Measurements from ENCODE around the gene CHPF2.

Gene CHPF2

DNA sequence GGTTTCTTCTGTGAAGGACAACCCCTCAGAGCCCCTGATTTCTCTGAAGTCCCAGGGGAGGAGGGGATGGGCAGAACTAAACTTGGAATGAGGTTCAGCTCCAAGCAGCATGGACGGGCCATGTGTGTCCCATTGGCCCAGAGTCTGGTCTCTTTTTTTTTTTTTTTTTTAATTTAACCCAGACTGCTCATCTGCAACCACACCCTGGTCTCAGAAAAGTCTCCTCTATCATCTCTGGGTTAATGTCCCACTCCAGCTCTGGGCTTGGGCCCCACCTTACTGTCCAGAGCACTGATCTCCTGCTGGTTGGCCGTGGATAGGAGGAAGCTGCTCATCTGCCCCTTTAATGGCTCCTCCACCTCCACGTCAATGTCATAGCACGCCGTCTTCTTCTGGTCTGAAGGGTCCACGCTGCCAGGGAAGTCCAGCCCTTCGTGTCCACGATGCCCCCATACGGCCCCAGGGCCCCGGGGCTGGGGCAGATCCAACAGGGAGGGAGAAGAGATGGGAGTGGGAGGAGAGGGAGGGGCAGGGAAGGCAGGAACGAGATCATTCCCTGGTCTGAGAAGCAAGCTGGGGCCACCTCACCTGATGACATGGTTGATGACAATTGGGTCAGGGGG lies 7.7 kb downstream of the CHPF2 start:
- peaks cover 58% of the 10 kb centered on the region for H3K36me3 ChIP-seq

DNA sequence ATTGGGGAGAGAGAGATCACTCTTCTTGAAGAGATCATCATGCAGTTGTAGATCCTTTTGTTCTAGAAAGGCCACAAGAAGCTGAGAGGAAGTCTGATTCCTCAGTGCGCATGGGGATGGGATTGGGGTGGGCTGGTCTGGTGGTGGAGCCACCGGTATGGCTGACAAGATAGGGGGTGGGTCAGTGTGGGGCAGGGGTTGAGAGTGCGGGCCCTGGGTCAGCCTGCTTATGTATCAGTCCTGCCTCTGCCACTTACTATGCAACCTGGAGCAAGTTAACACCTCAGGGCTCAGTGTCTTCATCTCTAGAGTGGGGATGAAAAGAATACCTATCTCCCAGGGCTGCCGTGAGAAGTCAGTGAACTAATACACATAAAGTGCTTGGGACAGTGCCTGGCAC lies 8.3 kb downstream of the CHPF2 start:
- Histone ChIP-seq H3K4me3 (ENCODE audit: low read depth in 1 of 2, low read length in 1 of 2) (no peak overlapping the region), H3K27me3 (peaks cover 34% of the 10 kb centered on the region), H3K36me3 (peaks cover 52% of the 10 kb centered on the region), H3K4me1 (ENCODE audit: control insufficient read depth in 1 of 2, insufficient read depth in 1 of 2, low read depth in 1 of 2, low read length in 1 of 2) (peaks cover 28 to 29% of the 10 kb centered on the region in 2 experiments), H3K9me3 (no peaks in the 10 kb centered on the region), H3K27ac (no peak overlapping the region)
- no peak for TF ChIP-seq CTCF (IDR thresholded peaks at IDR 0.05)

More for the DNA sequence above, 7.7 kb downstream of the CHPF2 start:
- no peaks in the 10 kb centered on the region for H3K9me3 ChIP-seq
- peaks cover 28% of the 10 kb centered on the region for H3K27me3 ChIP-seq
- TF ChIP-seq CTCF (IDR thresholded peaks at IDR 0.05), result no peak
- H3K4me3 ChIP-seq (ENCODE audit: low read depth in 1 of 2, low read length in 1 of 2), result no peak overlapping the region
- peaks cover 23 to 24% of the 10 kb centered on the region in 2 experiments for H3K4me1 ChIP-seq (ENCODE audit: control insufficient read depth in 1 of 2, insufficient read depth in 1 of 2, low read depth in 1 of 2, low read length in 1 of 2)
- no peak overlapping the region for H3K27ac ChIP-seq

- Histone ChIP-seq H3K36me3 (peaks cover 46% of the 10 kb centered on the region), H3K4me1 (ENCODE audit: control insufficient read depth in 1 of 2, insufficient read depth in 1 of 2, low read depth in 1 of 2, low read length in 1 of 2) (peaks cover 28 to 32% of the 10 kb centered on the region in 2 experiments), H3K27ac (no peak overlapping the region), H3K4me3 (ENCODE audit: low read depth in 1 of 2, low read length in 1 of 2) (no peak overlapping the region), H3K9me3 (no peaks in the 10 kb centered on the region), H3K27me3 (peaks cover 40% of the 10 kb centered on the region)
- no peak for TF ChIP-seq CTCF (IDR thresholded peaks at IDR 0.05)
These were observed 8.9 kb downstream of the CHPF2 start for GRCh38 chr7:151240942-151241754.

DNA sequence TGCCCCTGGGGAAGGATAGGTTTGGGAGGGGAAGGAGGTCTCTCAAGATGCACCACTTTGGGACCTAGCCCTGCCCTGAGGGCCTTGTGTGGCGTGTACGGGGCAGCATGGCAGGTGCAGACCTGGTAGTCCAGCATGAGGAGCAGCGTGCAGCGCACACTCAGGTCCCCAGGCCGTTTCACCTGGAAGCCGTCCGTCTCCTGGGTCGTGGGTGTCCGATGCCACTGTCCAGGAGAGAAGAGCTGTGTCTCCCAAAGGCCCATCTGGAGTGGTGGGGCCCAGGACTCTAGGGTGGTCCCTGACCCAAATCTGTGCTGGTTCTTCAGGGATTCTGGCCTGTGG lies 9.4 kb downstream of the CHPF2 start:
- no peak for TF ChIP-seq CTCF (IDR thresholded peaks at IDR 0.05)
- Histone ChIP-seq H3K9me3 (no peaks in the 10 kb centered on the region), H3K4me1 (ENCODE audit: control insufficient read depth in 1 of 2, insufficient read depth in 1 of 2, low read depth in 1 of 2, low read length in 1 of 2) (peaks cover 28 to 32% of the 10 kb centered on the region in 2 experiments), H3K36me3 (peaks cover 41% of the 10 kb centered on the region), H3K27ac (no peak overlapping the region), H3K4me3 (ENCODE audit: low read depth in 1 of 2, low read length in 1 of 2) (no peak overlapping the region), H3K27me3 (peaks cover 46% of the 10 kb centered on the region)

DNA sequence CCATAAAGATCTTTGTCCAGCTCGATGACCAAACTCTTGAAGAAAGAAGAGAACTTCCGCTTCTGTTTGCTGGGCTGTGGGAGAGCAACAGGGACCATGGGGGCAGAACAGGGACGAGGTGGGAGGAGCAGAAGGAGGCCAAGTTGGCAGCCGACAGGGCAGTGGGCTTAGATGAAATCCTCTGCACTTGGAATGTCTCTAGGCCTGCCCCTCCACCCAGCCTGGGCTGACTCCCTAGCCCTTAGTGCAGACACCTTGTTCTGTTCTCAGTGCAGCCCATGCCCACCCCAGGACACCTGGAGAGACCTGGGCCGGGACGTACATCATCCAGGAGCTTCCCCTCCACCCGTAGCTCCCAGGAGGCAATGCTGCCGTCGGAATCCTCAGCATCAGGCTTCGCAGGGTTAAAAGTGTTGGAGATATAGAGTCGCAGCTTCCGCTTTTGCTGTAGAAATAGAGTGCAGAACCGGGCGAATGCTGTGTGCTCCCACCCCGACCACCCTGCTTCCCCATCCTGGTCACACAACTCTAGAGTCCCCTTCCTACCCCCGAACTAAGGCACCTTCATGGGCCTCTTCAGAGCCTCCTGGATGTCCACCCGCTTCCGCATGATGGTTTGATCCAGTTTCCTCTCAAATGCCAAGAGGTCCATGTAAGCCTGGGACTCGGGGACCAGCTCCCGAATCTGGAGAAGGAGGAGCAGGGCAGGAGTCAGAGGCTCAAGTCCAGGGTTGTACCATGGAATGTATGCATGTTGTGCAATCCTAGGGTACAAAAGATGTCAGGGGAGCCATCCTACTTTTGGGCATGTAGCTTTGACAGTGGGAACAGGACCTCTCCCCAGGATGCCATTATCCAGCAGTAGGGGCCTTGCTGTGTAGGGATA lies 10.1 kb downstream of the CHPF2 start:
- Histone ChIP-seq H3K27me3 (peaks cover 52% of the 10 kb centered on the region), H3K4me1 (ENCODE audit: control insufficient read depth in 1 of 2, insufficient read depth in 1 of 2, low read depth in 1 of 2, low read length in 1 of 2) (peaks cover 28 to 32% of the 10 kb centered on the region in 2 experiments), H3K4me3 (ENCODE audit: low read depth in 1 of 2, low read length in 1 of 2) (no peak overlapping the region), H3K36me3 (peaks cover 34% of the 10 kb centered on the region), H3K27ac (no peak overlapping the region), H3K9me3 (no peaks in the 10 kb centered on the region)
- TF ChIP-seq CTCF (IDR thresholded peaks at IDR 0.05), result no peak
